T follicular helper cell (primary cell): ENCODE data around the gene KCNH2.
A peak's percentile ranks its signal among the peaks of the same experiment; 100 is the strongest.
"Not testable (repeated sequence)": the region's sequence is repeated elsewhere in the genome, so short reads cannot be mapped to it uniquely, and the experiment has no call there.

ENCODE experiments used
- DNase-seq: peaks from one replicate; pipeline ENCODE4 v3.0.0-alpha.2; 2020; ENCODE audit warnings: low read depth

KCNH2 gene

DNA sequence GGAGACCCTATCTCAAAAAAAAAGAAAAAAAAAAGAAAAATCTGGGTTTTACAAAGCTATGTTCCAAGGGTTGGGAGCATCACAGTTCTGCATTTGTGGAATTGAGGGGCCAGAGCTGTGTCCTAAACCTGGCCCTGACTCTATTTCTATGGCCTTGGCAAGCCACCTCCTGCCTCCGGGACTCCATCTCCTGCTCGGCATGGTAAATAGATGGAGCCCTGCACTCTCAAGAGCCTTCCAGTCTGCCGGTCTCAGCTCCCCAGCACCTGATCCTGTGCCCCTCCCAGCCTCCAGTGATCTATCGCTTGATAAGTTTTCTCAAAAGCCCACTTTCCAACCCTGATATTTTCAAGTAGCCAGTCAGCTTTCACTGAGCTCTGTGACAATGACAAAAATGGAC is 43.0 kb downstream of the KCNH2 start:
- DNase-seq, result no peak

DNA sequence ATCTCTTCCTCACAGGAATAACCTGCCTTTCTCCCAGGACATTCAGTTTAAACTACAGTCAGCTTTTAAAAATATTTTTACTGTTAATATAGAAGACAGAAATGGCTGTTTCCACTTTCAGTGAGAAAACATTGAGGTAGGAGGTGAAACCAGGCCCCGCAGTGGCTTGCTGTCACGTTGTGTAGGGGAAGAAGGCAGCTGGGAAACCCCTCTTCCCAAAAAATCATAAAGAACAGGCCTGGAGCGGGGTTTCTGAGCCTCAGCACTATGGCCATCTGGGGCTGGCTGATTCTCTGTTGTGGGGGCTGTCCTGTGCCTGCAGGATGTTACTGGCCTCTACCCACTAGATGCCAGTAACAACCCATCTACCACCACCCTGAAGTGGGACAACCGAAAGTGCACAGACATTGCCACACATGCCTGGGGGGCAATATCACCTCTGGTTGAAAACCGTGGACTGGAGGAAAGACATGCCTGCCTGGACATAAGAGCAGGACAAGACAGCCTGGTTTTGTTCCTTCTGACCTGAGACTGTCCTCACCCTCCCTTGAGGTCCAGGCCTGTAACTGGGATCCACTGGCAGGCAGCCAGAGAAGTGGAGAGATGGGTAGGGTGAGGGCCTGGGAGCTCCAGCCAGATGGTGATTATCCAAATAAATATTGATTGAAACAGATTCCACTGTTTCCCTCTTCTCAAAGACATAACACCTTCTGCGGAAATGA is 43.9 kb downstream of the KCNH2 start:
- DNase-seq, result no peak

DNA sequence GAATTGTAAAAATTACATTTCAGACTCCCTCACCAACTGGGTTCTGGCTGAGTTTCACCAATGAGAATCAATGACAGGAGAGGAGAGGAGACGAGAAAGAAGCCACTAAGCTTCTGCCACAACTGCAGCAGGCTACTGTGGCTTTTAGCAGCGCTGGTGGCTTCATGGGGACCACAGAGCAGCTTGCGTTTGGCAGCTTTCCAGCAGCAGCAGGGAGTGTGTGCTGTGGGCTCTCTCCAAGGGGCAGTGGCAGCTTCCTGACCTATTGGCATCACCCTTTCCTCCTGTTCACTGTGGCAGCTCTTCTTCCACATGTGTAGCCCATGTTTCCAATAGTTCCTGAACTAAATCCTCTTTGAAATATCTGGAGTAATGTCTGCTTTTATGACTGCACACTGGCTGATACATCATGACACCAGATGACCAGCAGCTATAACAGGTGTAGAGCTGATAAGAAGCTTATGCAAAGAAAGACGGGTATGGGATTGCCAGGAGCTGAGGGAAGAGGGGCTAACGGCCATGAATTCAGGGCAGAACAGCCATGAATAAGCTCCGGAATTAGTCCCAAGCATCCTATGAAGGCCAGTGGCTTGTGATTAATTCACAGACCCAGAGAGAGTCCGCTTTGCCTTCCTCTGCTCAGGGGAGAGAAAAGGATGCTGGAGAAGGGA is 46.8 kb downstream of the KCNH2 start:
- no peak for DNase-seq

DNA sequence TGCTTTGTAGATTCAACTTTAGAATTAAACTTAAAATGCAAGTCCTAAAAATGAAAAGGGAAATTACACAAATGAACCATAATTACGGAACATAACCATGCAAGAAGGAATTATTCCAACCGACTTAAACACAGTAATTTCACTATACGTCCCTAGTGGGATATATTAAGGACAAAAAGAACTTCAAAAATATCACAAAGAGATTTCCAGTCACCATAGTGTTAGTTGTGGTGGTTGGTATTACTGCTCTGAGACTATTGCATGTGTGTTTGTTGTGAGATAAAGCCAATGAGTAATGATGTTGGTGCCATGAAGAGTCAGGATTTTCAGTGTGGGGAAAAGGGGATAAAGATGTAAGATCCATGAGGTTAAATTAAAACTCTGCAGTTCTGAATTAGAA is 49.6 kb downstream of the KCNH2 start:
- DNase-seq, result no peak

DNA sequence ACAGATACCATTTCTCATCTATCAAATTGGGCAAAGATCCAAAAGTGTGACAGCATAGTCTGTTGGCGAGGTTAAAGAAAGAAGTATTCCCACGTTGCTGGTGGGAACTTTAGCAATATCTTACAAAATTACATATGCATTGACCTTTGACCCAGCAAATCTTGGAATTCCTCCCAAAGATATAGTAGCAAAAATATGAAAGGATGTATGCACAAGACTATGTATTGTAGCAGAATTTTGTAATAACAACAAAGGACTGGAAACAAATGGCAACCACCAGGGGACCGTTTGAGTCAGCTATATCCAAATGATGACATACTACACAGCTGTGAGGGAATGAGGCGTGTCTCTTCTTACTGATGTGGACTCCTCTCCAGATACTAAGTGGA is 50.2 kb downstream of the KCNH2 start:
- DNase-seq, result no peak

DNA sequence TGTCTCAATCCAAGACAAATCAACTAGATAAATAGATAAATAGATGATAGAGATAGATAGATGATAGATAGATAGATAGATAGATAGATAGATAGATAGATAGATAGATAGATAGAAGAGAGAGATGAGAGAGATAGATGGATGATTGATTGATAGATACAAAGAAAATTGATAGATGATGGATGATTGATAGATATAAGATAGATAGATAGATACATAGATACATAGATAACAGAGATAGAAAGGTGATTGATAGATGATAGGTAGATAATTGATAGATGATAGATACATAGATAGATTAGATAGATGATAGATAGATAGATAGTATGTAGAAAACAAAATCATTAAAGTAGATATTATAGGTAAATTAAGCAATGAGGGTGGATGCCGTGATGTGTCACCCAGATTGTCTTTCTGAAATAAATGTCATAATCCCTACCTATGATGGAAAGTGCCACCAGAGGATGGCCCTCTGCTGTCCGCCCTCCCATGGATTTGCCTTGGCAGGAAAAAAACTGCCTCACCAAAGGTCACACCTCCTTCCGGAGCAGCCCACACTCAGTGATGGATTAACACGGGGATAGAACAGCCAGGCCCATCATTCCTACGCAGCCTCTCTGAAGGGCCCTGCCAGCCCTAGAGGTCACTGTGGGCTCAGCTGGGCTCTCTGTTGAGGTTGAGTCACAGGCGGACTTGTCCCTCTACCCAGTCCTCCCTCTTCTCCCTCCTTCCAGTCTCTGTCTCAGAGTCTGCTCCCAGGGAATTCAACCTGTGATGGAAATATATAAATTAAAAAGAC is 50.8 kb downstream of the KCNH2 start:
- no peak for DNase-seq

DNA sequence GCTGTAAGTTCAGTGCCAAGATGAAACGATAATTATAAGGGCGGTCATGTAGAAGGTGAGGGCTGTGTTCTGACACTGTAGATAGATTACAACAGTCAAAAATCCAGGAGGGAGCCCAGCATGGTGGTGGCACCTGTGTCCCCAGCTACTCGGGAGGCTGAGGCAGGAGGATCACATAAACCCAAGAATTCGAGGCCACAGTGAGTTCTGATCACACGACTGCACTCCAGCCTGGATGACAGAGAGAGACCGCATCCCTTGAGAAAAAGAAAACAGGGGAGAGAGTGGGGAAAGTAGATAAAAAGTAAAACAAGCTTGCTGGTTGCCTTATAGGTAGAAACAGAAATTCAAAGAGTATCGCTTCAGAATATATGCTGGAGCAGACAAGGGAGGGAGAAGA is 52.1 kb downstream of the KCNH2 start:
- DNase-seq, result no peak

DNA sequence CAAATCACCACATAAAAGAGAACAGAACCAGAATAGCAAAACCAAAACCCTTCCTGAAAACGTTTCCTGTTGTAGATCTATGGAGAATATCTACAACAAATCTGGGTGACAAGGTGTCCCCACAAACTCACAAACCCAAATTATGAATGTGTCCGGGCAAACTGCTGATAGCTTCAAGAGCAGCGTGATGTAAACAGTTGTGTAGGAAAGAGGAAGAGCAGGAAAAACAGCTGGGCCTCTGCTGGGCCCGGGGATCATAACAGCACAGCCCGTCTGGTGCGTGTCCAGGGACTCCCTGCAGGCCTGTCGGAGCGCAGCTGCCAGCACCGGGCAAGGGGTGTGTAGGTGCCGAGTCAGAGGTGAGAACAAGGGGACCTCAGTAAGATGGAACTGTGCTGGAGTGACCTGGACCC is 53.7 kb downstream of the KCNH2 start:
- no peak for DNase-seq

DNA sequence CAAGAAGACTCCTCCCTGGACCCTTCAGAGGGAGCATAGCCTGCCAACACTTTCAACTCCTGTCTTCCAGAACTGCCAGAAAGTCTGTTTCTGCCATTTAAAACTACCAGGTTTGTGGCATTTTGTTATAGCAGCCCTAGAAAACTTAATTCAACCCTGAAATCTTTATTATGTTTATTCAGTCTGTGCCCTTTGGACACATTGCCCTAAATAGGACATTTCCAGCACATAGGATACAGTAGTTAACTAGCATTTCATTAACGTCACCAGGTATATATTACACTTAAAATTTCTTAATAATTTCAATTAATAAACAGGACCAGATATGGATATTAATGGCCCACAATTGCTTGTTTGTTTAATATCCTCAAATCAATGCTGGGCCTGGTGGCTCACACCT is 54.3 kb downstream of the KCNH2 start:
- no peak for DNase-seq

DNA sequence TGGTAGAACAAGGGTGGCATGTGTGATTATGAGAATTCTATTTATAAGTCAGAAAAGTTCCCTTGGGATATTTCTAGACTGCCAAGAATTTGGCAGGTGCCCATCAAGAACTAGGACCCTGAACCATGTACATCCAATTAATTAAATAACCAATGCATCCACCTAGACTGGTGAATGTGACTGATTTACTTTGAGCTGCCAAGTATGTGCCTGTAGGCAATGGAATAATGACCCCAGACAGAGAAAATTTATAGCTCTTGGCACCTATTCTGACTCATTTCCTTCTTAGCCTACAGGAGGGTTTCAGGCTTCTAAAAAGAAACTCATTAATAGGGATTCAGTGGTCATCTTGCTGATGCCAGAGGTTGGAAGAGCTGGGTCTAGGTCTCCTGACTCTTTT is 54.9 kb downstream of the KCNH2 start:
- no peak for DNase-seq

DNA sequence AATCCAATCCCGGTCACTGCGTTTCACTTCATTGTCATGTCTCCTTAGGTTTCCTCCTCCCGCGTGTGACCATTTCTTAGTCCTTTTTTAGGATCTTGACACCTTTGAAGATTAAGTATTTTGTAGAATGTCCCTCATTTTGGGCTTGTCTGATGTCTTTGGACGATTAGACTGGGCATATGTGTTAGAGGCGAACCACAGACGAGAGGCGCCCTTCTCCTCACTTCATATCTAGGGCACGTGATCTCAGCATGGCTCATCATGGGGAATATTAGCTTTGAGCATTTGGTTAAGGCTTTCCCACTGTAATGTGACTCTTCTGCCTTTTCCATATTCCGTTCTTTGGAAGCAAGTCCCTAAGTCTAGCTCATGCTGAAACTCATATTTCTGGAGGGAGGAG is 59.0 kb downstream of the KCNH2 start:
- DNase-seq, result no peak

DNA sequence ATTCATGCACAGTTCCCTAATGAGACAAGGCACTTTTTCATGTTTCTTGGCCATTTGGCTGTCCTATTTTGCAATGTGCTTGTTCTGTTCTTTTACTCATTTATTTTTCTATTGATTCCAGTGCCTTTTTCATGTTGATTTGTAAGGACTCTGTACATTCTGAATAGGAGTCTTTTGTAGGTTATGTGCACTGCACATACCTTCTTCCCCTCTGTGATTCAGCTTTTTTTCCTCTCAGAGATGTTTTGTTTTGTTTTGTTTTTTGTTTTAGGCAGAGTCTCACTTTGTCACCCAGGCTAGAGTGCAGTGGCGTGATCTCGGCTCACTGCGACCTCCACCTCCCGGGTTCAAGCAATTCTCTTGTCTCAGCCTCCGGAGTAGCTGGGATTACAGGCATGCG is 59.7 kb downstream of the KCNH2 start:
- no peak for DNase-seq

DNA sequence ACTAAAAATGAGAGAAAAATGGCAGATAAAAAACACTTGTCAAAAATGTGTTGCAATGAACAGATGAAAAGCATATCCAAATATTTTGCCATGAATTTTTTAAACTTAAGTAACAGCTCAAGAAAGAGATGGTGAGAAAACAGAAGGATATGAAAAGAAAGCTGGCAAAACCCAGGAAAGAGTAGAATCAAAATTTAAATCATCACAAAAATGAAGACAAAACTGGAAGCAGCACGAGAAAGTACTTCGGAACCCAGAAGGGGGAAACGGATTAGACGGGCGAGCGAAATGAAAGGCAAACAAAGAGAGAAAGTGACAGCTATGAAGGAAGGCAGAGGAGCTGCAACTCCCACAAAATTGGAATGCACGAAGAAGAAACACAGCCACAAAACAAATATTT is 60.2 kb downstream of the KCNH2 start:
- DNase-seq, result no peak

DNA sequence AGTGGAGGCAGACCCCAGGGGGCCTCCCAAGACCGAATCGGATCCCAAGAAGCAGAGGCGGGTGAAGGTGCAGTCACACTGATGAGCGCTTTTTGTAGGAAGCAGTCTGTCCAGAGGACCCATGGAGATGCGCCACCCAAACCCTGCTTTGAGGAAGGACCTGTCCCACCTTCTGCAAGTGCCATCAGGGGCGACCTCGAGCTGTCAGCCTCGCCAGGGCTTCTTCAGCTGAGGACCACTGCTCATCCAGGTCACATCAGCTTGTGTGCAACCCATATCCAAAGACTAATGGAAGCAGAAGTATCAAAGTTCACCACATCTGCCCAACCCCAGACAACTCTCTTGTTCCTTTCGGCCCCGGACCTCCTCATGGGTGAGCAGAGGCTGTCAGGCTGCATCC is 61.5 kb downstream of the KCNH2 start:
- no peak for DNase-seq

DNA sequence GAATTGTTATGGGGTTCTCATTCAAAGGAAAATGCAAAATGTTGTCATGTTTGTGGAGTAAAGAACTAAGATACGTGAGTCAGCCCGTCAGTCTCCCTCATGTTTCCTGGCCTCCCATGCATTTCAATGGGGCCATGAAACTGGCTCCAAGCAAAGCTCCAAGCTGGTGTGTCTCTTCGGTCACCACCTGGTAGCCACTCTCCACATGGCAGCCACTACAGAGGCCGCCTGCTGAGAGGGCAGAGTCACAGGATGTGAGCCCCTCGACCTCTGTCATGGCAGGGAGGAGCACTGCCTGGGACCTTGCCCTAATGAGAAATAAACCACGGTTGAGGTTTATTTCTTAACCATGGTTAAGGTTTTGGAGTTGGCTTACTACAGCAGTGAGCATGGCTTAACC is 63.2 kb downstream of the KCNH2 start:
- no peak for DNase-seq

DNA sequence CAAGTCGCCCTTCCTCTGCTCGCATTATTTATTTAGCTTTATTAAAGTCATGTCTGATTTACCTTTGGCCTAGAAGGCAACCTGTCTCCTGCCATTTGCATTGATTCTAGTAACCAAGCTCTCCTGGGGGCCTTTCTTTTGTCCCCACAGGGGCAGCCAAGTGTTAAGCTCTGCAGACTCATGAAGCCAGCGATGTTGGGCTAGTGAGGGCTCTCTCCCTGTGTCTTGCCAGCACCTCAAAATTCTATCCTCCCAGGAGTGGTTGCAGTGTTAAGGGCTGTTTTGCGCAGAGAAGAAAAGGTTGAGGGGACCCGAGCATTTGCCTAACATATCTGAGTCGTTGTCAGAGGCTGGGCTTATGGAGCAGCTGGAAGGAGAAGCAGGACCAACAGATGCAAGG is 63.9 kb downstream of the KCNH2 start:
- no peak for DNase-seq

DNA sequence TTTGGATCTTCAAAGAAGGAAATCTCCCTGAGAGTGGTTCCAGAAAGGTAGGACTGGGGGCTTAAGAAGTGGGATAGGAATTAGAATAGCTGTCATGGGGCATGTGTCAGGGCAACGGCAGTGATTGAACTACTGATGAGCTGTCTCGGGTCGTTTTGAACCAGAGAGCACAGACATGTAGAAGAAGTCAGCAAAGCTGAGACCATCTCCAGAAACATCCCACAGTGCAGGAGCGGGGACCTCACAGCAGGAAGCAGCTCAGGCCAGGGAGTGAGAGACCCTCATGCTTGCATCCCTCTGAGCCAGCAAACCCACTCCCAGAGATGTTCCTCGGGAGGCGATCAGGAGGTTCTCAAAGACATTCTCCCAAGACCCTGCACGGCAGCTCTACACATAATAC is 65.7 kb downstream of the KCNH2 start:
- no peak for DNase-seq

DNA sequence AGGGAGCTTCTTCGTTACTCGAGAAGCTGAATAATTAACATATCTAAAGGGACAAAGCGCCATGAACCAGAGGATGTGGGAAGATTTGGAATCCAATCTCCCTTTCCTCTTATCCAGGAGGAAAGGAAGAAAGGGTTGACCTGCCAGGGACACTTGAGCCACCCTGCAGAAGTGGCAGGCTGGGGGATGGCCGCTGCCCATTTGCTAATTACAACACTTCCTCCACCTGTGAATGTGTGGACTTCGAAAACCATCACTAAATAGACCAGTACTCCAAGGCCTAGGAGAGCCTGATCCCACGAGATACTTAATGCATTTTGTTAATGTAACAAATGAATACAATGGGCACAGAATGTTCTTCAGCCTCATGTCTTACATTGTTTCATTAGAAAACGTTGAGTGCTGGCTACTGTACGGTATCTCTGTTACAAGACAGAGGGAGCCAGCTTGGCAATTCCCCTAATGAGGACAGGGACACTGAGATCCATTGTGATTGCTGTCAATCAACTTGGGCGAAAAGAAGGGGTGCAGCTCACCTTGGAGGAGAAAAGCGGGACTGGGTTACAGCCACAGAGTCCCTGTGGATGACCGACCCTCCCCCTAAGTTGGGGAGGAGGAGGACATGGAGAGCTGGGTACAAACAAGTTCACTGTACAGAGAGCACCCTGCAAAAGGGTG is 66.4 kb downstream of the KCNH2 start:
- no peak for DNase-seq

DNA sequence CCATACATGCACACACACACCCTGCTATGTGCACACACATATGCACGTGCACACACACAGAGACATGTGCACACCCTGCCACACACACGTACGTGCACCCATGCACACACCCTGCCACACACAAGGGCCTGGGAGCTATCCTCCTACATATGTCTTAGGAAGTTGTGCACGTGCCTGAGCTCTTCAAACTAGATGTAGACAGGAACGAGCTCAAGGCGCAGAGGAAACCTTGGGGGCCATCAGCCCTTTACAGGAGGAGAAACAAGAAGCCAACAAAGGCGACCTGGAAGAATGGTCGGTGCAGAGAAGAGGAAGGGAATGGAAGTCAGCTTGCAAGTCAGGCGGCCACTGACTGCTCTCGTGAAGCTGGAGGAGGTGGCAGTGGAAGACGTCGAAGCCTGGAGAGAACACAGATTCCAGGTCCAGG is 67.1 kb downstream of the KCNH2 start:
- DNase-seq, result no peak

DNA sequence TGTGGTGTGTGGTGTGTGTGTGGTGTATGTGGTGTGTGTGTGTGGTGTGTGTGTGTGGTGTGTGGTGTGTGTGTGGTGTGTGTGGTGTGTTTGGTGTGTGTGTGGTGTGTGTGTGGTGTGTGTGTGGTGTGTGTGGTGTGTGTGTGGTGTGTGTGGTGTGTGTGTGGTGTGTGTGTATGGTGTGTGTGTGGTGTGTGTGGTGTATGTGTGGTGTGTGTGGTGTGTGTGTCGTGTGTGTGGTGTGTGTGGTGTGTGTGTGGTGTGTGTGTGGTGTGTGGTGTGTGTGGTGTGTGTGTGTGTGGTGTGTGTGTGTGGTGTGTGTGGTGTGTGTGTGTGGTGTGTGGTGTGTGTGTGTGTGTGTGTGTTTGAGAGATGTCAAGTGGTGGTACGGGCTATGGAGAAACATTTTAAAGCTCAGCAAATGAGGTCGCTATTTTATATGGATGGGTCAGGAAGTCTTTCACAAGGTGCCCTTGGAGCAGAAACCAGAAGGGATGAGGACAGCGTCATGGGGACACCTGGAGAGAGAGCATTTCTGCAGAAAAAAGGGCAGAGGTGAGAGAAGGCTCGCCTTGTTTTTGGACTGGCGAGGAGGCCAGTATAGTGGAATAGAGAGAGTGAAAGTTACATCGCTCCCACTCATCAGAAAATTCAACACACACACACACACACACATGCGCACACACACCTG is 67.7 kb downstream of the KCNH2 start:
- not testable (repeated sequence) for DNase-seq

DNA sequence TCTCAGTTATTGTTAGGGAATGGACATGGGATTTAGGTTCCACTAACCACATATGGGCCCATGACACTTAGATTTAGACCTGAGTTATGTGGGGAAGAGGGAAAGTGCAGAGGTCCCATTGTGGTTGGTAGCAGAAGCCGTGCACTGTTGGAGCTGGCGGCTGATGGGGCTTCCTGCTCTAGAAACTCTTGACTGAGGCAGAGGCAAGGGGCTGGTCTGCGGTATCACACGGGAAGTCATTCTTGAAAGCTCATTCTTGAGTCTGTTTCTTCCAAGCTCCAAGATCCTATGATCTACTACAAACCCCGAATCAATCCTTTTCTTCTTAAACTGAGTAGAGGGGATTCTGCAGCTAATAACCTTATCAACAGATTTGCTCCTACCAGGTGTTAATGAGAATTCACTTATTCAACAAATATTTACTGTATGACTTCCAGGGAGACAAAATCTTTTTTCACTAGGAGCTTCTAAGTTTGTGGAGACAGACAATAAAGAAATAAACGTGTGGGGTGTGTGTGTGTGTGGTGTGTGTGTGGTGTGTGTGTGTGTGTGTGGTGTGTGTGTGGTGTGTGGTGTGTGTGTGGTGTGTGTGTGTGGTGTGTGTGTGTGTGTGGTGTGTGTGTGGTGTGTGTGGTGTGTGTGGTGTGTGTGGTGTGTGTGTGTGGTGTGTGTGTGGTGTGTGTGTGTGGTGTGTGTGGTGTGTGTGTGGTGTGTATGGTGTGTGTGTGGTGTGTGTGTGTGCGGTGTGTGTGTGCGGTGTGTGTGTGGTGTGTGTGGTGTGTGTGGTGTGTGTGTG is 68.7 kb downstream of the KCNH2 start:
- DNase-seq, result peak; percentile 13
